ENCODE measurements around the gene WDR1.

The WDR1 gene

GRCh38 chr4:10093271-10093621, 23.4 kb downstream of the WDR1 start:
- TF ChIP-seq CTCF (conservative IDR thresholded peaks at IDR 0.05; ENCODE audit: low read depth, low read length): no peak
- Histone ChIP-seq H3K36me3 (ENCODE audit: insufficient read depth) (no peaks in the 10 kb centered on the region), H4K20me1 (ENCODE audit: insufficient read depth) (no peaks in the 10 kb centered on the region), H3K79me2 (ENCODE audit: insufficient read depth, low read depth) (peaks cover 37% of the 10 kb centered on the region), H3K27ac (peak overlapping the region; percentile 100; the same call in 1 of the 2 replicates), H3K4me3 (IDR thresholded peaks at IDR 0.05; ENCODE audit: insufficient read depth, low read depth, low read length) (no peak overlapping the region), H3K4me1 (ENCODE audit: low read depth, poor library complexity, severe bottlenecking) (peaks cover 49% of the 10 kb centered on the region), H3K27me3 (ENCODE audit: insufficient read depth, low read depth) (no peaks in the 10 kb centered on the region), H3K9ac (no peak overlapping the region), H2AFZ (ENCODE audit: low read depth) (no peak overlapping the region), H3K4me2 (0 out of 2 replicates have a peak overlapping the region, but pooled peaks have one; percentile 78)

GRCh38 chr4:10092481-10093270, 23.9 kb downstream of the WDR1 start:
- H2AFZ ChIP-seq (ENCODE audit: low read depth): no peak overlapping the region
- peaks cover 43% of the 10 kb centered on the region for H3K4me1 ChIP-seq (ENCODE audit: low read depth, poor library complexity, severe bottlenecking)
- no peak overlapping the region for H3K27ac ChIP-seq
- H3K36me3 ChIP-seq (ENCODE audit: insufficient read depth): no peaks in the 10 kb centered on the region
- H3K9ac ChIP-seq: no peak overlapping the region
- H3K27me3 ChIP-seq (ENCODE audit: insufficient read depth, low read depth): no peaks in the 10 kb centered on the region
- TF ChIP-seq CTCF (conservative IDR thresholded peaks at IDR 0.05; ENCODE audit: low read depth, low read length): no peak
- peaks cover 37% of the 10 kb centered on the region for H3K79me2 ChIP-seq (ENCODE audit: insufficient read depth, low read depth)
- no peaks in the 10 kb centered on the region for H4K20me1 ChIP-seq (ENCODE audit: insufficient read depth)
- H3K4me2 ChIP-seq: no peak overlapping the region
- H3K4me3 ChIP-seq (IDR thresholded peaks at IDR 0.05; ENCODE audit: insufficient read depth, low read depth, low read length): no peak overlapping the region

- peaks cover 33% of the 10 kb centered on the region for H3K4me1 ChIP-seq (ENCODE audit: low read depth, poor library complexity, severe bottlenecking)
- H3K79me2 ChIP-seq (ENCODE audit: insufficient read depth, low read depth): peaks cover 37% of the 10 kb centered on the region
- H3K9ac ChIP-seq: no peak overlapping the region
- no peaks in the 10 kb centered on the region for H3K27me3 ChIP-seq (ENCODE audit: insufficient read depth, low read depth)
- H4K20me1 ChIP-seq (ENCODE audit: insufficient read depth): no peaks in the 10 kb centered on the region
- no peak overlapping the region for H3K4me3 ChIP-seq (IDR thresholded peaks at IDR 0.05; ENCODE audit: insufficient read depth, low read depth, low read length)
- no peak for TF ChIP-seq CTCF (conservative IDR thresholded peaks at IDR 0.05; ENCODE audit: low read depth, low read length)
- H3K36me3 ChIP-seq (ENCODE audit: insufficient read depth): no peaks in the 10 kb centered on the region
- no peak overlapping the region for H2AFZ ChIP-seq (ENCODE audit: low read depth)
- H3K27ac ChIP-seq: no peak overlapping the region
- no peak overlapping the region for H3K4me2 ChIP-seq
These were observed 24.9 kb downstream of the WDR1 start for GRCh38 chr4:10091531-10092181.

GRCh38 chr4:10090467-10091250, 25.9 kb downstream of the WDR1 start:
- TF ChIP-seq CTCF (conservative IDR thresholded peaks at IDR 0.05; ENCODE audit: low read depth, low read length): no peak
- no peak overlapping the region for H3K9ac ChIP-seq
- H3K79me2 ChIP-seq (ENCODE audit: insufficient read depth, low read depth): peaks cover 37% of the 10 kb centered on the region
- no peaks in the 10 kb centered on the region for H3K36me3 ChIP-seq (ENCODE audit: insufficient read depth)
- H3K27ac ChIP-seq: no peak overlapping the region
- H3K4me2 ChIP-seq: no peak overlapping the region
- no peaks in the 10 kb centered on the region for H4K20me1 ChIP-seq (ENCODE audit: insufficient read depth)
- no peak overlapping the region for H3K4me3 ChIP-seq (IDR thresholded peaks at IDR 0.05; ENCODE audit: insufficient read depth, low read depth, low read length)
- no peak overlapping the region for H2AFZ ChIP-seq (ENCODE audit: low read depth)
- no peaks in the 10 kb centered on the region for H3K27me3 ChIP-seq (ENCODE audit: insufficient read depth, low read depth)
- peaks cover 27% of the 10 kb centered on the region for H3K4me1 ChIP-seq (ENCODE audit: low read depth, poor library complexity, severe bottlenecking)
